Measurements from ENCODE around the gene PRICKLE4. TPM values are rescaled to one million over a fixed set of nuclear protein-coding genes. Genes with fewer than 3 reads are reported as not detected.

PRICKLE4 gene
- total and polyA plus RNA-seq, 2 of the 13 experiments (the other 11 are each of a cell fraction or from before 2014, with no cell fraction given), result 0.92 to 1.2 TPM

- H3K27me3 ChIP-seq (ENCODE audit: control insufficient read depth in 1 of 2, insufficient read depth in 2 of 2, low read length in 2 of 2), result no peaks in the 10 kb centered on the region; a peak in 1 of 5 replicates
- BruUV-seq (replicated peaks), result no TSS peak
- no peak for TF ChIP-seq U2AF1 (optimal IDR thresholded peaks at IDR 0.05; ENCODE audit: low read depth, low read length)
- TF ChIP-seq NAIF1 (CRISPR knock-in tag; IDR thresholded peaks at IDR 0.05; ENCODE audit: borderline replicate concordance), result no peak
- TF ChIP-seq IRF2 (CRISPR knock-in tag; IDR thresholded peaks at IDR 0.05), result no peak
- TF ChIP-seq HNRNPK (IDR thresholded peaks at IDR 0.05; ENCODE audit: low read depth, low read length, poor library complexity, severe bottlenecking), result no peak
- TF ChIP-seq U2AF2 (IDR thresholded peaks at IDR 0.05; ENCODE audit: low read depth, low read length), result no peak
- TF ChIP-seq THAP11 (CRISPR knock-in tag; IDR thresholded peaks at IDR 0.05), result no peak
- TF ChIP-seq, protein P1, sequence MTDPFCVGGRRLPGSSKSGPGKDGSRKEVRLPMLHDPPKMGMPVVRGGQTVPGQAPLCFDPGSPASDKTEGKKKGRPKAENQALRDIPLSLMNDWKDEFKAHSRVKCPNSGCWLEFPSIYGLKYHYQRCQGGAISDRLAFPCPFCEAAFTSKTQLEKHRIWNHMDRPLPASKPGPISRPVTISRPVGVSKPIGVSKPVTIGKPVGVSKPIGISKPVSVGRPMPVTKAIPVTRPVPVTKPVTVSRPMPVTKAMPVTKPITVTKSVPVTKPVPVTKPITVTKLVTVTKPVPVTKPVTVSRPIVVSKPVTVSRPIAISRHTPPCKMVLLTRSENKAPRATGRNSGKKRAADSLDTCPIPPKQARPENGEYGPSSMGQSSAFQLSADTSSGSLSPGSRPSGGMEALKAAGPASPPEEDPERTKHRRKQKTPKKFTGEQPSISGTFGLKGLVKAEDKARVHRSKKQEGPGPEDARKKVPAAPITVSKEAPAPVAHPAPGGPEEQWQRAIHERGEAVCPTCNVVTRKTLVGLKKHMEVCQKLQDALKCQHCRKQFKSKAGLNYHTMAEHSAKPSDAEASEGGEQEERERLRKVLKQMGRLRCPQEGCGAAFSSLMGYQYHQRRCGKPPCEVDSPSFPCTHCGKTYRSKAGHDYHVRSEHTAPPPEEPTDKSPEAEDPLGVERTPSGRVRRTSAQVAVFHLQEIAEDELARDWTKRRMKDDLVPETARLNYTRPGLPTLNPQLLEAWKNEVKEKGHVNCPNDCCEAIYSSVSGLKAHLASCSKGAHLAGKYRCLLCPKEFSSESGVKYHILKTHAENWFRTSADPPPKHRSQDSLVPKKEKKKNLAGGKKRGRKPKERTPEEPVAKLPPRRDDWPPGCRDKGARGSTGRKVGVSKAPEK (CRISPR knock-in tag; IDR thresholded peaks at IDR 0.05; ENCODE audit: borderline replicate concordance), result no peak
- no peak for TF ChIP-seq IKZF4 (CRISPR knock-in tag; IDR thresholded peaks at IDR 0.05; ENCODE audit: borderline replicate concordance, low read depth, not compliant biosample characterization)
- no peak overlapping the region for H2AFZ ChIP-seq (ENCODE audit: low read length)
- ATAC-seq (no peak), FAIRE-seq (no peak), DNase-seq (ENCODE audit: low spot score) (no peak)
- no peaks in the 10 kb centered on the region for H3K79me2 ChIP-seq (ENCODE audit: insufficient read depth, low read length)
- intact Hi-C loops (cut with micrococcal nuclease; ENCODE audit: unreplicated experiment) (no loop called here), in situ Hi-C loops (cut with HindIII; ENCODE audit: extremely low pct_ligation_motif_present, low pct_unique_long_range_greater_than_20kb) (no loop called here)
- no peaks in the 10 kb centered on the region for H3K9me3 ChIP-seq (ENCODE audit: low read length)
- no peak overlapping the region for H3K4me2 ChIP-seq (ENCODE audit: low read depth, low read length)
- H3K27ac ChIP-seq (ENCODE audit: extremely low read length, insufficient read depth, low read length), result no peak overlapping the region
- H3K4me3 ChIP-seq (replicated peaks in 1 of 3; ENCODE audit: insufficient read depth in 1 of 3, low read depth in 2 of 3, low read length in 3 of 3), result no peak overlapping the region
- H3K36me3 ChIP-seq (replicated peaks in 1 of 2; ENCODE audit: control insufficient read depth in 1 of 2, insufficient read depth in 2 of 2, low read length in 2 of 2), result no peaks in the 10 kb centered on the region
- CTCF ChIA-PET (ENCODE audit: low intra/inter-chr PET ratio, low total read pairs), result no interaction called here
- POLR2A ChIA-PET, result no interaction called here
- no peak overlapping the region for H3K9ac ChIP-seq (ENCODE audit: insufficient read depth, low read depth, low read length)
- no peaks in the 10 kb centered on the region for H3K4me1 ChIP-seq (ENCODE audit: insufficient read depth, low read length)
- 100% methylated on average over 1 of the region's 1 CpG for WGBS (ENCODE audit: low lambda C conversion rate)
- no peaks in the 10 kb centered on the region for H4K20me1 ChIP-seq (ENCODE audit: insufficient read depth, low read length)
Measured at GRCh38 chr6:41822021-41822420, 41.4 kb downstream of the PRICKLE4 start.

Data from HepG2 (cell line).